Endothelial cell of umbilical vein (primary cell): ENCODE results near the gene DMBT1. TPM values are rescaled to one million over a fixed set of nuclear protein-coding genes. Genes with fewer than 3 reads are reported as not detected.

Experiments used
- BruUV-seq: library from RNA; stranded (reverse); fragments of 400-500 nt; replicated peaks from 2 replicates; lab custom pipeline; 2021; lab: Mats Ljungman, UMichigan
- CTCF ChIA-PET: fragments of 300-600, 350-600 bp; sonication (Branson Sonifier 250); formaldehyde crosslinking; loops from one replicate; lab custom pipeline; 2021; ENCODE audit warnings: antibody characterized with exemption, inconsistent platforms; lab: Charles Lee
- POLR2A ChIA-PET: fragments of 300-600, 350-600 bp; sonication (Branson Sonifier 250); formaldehyde crosslinking; loops from one replicate; lab custom pipeline; 2021; ENCODE audit warnings: antibody characterized with exemption, inconsistent platforms; lab: Charles Lee
- DNase-seq: peaks from one replicate; pipeline ENCODE4 v3.0.0-alpha.2; 2011; ENCODE audit warnings: low read depth, low spot score
- FAIRE-seq: peaks from 2 replicates; lab custom pipeline; 2011; peaks lifted over from hg19 to GRCh38; lab: Jason Lieb, UNC
- H2AFZ ChIP-seq: 2 replicates; pipeline ENCODE4 v1.6.0; 2012; ENCODE audit warnings: low read depth, low read length, control low read depth, inconsistent platforms
- H3K27ac ChIP-seq: 2 replicates; pipeline ENCODE4 v1.5.1; 2011; ENCODE audit warnings: low read depth, mild to moderate bottlenecking, control low read depth, low read length, moderate library complexity; ENCODE audit not compliant: insufficient read depth
- H3K27me3 ChIP-seq, 2 experiments: 2 replicates each; pipeline versions ENCODE4 v1.6.0 to v1.6.1; 2011; ENCODE audit warnings: low read length in 2 of 2, mixed read lengths in 1 of 2; ENCODE audit not compliant: control insufficient read depth in 2 of 2, insufficient read depth in 2 of 2
- H3K36me3 ChIP-seq, 2 experiments: 2 replicates in 1 of 2; 3 replicates in 1 of 2; pipeline ENCODE4 v1.5.1; 2011; ENCODE audit warnings: low read length in 2 of 2, mild to moderate bottlenecking in 1 of 2, moderate library complexity in 1 of 2; ENCODE audit not compliant: control insufficient read depth in 2 of 2, insufficient read depth in 2 of 2; ENCODE audit errors: extremely low read depth in 1 of 2
- H3K4me1 ChIP-seq: 3 replicates; pipeline ENCODE4 v1.5.1; 2011; ENCODE audit warnings: mild to moderate bottlenecking, low read length; ENCODE audit not compliant: control insufficient read depth, insufficient read depth; ENCODE audit errors: extremely low read depth
- H3K4me2 ChIP-seq: 2 replicates; pipeline ENCODE4 v1.6.1; 2011; ENCODE audit warnings: low read length, control low read depth, mixed read lengths; ENCODE audit not compliant: insufficient read depth
- H3K4me3 ChIP-seq, 3 experiments: fragments of 200-600 bp in 1 of 3; sonication (generic), shearing (Covaris generic) in 1 of 3; replicated peaks in 1 of 3; 2 replicates each; pipeline ENCODE4 v1.5.1; 2011 to 2016; ENCODE audit warnings: control low read depth in 3 of 3, low read length in 3 of 3, mild to moderate bottlenecking in 2 of 3, inconsistent platforms in 1 of 3, low read depth in 1 of 3, moderate library complexity in 1 of 3; ENCODE audit not compliant: insufficient read depth in 1 of 3
- H3K79me2 ChIP-seq: 2 replicates; pipeline ENCODE4 v1.6.0; 2012; ENCODE audit warnings: low read length, inconsistent platforms; ENCODE audit not compliant: control insufficient read depth, insufficient read depth
- H3K9ac ChIP-seq: replicated peaks from 2 replicates; pipeline ENCODE3; 2011; ENCODE audit warnings: low read length, control low read depth; ENCODE audit not compliant: insufficient read depth; ENCODE audit errors: extremely low read depth
- H3K9me1 ChIP-seq: replicated peaks from 3 replicates; pipeline ENCODE4 v1.6.0; 2011; ENCODE audit warnings: mild to moderate bottlenecking, low read length; ENCODE audit not compliant: control insufficient read depth, insufficient read depth; ENCODE audit errors: extremely low read depth
- H3K9me3 ChIP-seq: replicated peaks from 2 replicates; pipeline ENCODE4 v1.5.1; 2012; ENCODE audit warnings: low read length, inconsistent platforms; ENCODE audit not compliant: control insufficient read depth, insufficient read depth
- H4K20me1 ChIP-seq: replicated peaks from 2 replicates; pipeline ENCODE3; 2011; ENCODE audit warnings: mild to moderate bottlenecking, low read length; ENCODE audit not compliant: control insufficient read depth, insufficient read depth; ENCODE audit errors: extremely low read depth
- CTCF ChIP-seq, 2 donors: IDR thresholded peaks; 1 replicate in 1 of 2; 2 replicates in 1 of 2; pipeline ENCODE4 v1.5.1; 2011; ENCODE audit warnings: low read length in 2 of 2, mild to moderate bottlenecking in 2 of 2, moderate library complexity in 2 of 2, control low read depth in 1 of 2, inconsistent platforms in 1 of 2, low read depth in 1 of 2; ENCODE audit not compliant: insufficient read depth in 1 of 2; ENCODE audit errors: extremely low read depth in 1 of 2
- EZH2 ChIP-seq: IDR thresholded peaks from 2 replicates; pipeline ENCODE4 v1.6.1; 2012; ENCODE audit warnings: borderline replicate concordance, low read depth, mild to moderate bottlenecking, moderate library complexity, low read length, inconsistent platforms; ENCODE audit not compliant: severe bottlenecking
- dilution Hi-C: fragments of 300-500 bp; cut with MboI; formaldehyde crosslinking; loops from one replicate; pipeline ENCODE4 v1.15.0; 2019; ENCODE audit warnings: low sequenced_read_pairs; ENCODE audit not compliant: extremely low pct_ligation_motif_present
- intact Hi-C: fragments of 100-400 bp; cut with micrococcal nuclease; formaldehyde crosslinking; loops from one replicate; pipeline ENCODE4 v1.10.0; 2022
- polyA plus RNA-seq, 4 experiments: library from polyadenylated mRNA; depleted of rRNA in 3 of 4; stranded (reverse) in 3 of 4; unstranded in 1 of 4; fragments of >200 nt; gene quantifications; 2 replicates each; pipeline versions ENCODE4 v1.2.1 to v1.2.3, GENCODE V29; 2011 to 2012; ENCODE audit warnings: missing spikeins in 1 of 4
- total RNA-seq: library from RNA; stranded (reverse); gene quantifications from 2 replicates; pipeline ENCODE4 v1.2.3, GENCODE V29; 2021

Gene DMBT1
- total and polyA plus RNA-seq, 2 donors (not counting 3 experiments of a cell fraction or from before 2014, with no cell fraction given) = 0.01 TPM; not detected in 1

GRCh38 chr10:122567056-122567660 lies 6.6 kb downstream of the DMBT1 start:
- DNase-seq = peak; percentile 15

More at GRCh38 chr10:122567056-122567660, 6.6 kb downstream of the DMBT1 start:
- no peaks in the 10 kb centered on the region for H3K79me2 ChIP-seq
- FAIRE-seq = peak; percentile 77
- no peaks in the 10 kb centered on the region for H3K4me1 ChIP-seq
- intact Hi-C loops = loop anchor here (1.0 to 5.0 kb wide), 3 partner anchors 137 to 990 kb away; no protein-coding TSS in a partner anchor
- no peaks in the 10 kb centered on the region for H3K36me3 ChIP-seq
- ChIA-PET CTCF (interaction anchor here (1.5 to 6.2 kb wide), 6 partner anchors 8 to 299 kb away, joined by 3 to 104 read pairs (median 21); no protein-coding TSS in a partner anchor), POLR2A (no interaction called here)
- H3K9ac ChIP-seq = no peak overlapping the region
- H3K9me1 ChIP-seq = no peaks in the 10 kb centered on the region
- TF ChIP-seq EZH2 = no peak
- peak; percentile 76 to 82 for TF ChIP-seq CTCF (IDR thresholded peaks at IDR 0.05; ENCODE audit: extremely low read depth in 1 of 2, insufficient read depth in 1 of 2, low read depth in 1 of 2, low read length in 2 of 2)
- BruUV-seq = no TSS peak
- no peak overlapping the region for H3K27ac ChIP-seq
- dilution Hi-C loops = no loop called here
- peaks cover 13 to 14% of the 10 kb centered on the region in 2 experiments for H3K27me3 ChIP-seq
- H2AFZ ChIP-seq = no peak overlapping the region
- no peaks in the 10 kb centered on the region for H3K9me3 ChIP-seq
- H3K4me3 ChIP-seq = no peak overlapping the region
- no peak overlapping the region for H3K4me2 ChIP-seq
- no peaks in the 10 kb centered on the region for H4K20me1 ChIP-seq
